NOMO-1 treated with DMSO at 0.1 percent for 48 hours (cell line): Measurements from ENCODE around the gene OTOGL.
A peak's percentile ranks its signal among the peaks of the same experiment; 100 is the strongest.

Experiments used
- DNase-seq: peaks from one replicate; lab custom pipeline; 2025; ENCODE audit not compliant: unreplicated experiment; lab: John Stamatoyannopoulos, UW

The OTOGL gene

DNA sequence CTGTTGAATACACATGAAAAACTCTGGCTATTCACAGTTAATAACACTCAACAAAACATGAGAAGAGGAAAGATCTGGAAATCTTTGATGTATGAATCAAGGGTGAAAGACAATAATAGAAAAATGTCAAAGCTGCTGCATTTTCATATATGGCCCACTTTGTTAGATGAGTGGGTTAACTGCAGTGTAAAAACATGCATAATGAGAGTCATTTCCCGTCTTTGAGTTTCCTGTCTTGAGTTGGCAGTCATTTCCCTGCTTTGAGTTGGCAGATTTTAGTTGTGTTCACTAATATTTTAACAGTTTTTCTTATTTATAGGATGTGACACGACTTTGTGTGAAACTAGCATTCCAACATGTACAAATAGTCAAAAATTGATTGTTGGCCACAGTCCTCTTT, 256.8 kb downstream of the OTOGL start:
- DNase-seq, result no peak

DNA sequence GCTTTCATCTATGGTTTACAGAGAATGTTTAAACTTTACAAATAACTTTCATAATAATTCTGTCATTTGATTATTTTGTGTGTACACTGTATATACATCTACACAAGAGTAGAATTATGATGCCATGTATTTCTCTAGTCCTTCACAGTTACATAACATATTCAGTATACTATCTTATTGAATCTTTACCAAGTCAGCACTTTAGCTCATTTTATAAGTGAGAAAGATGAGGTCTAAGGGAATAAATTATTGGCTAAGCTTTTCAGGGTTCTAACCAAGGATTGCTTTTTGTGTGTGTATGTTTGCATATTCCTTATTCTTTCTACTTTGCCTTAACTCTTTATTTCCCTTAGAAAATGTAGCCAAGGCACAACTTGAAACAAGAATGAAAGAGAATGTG, 260.4 kb downstream of the OTOGL start:
- DNase-seq, result no peak

DNA sequence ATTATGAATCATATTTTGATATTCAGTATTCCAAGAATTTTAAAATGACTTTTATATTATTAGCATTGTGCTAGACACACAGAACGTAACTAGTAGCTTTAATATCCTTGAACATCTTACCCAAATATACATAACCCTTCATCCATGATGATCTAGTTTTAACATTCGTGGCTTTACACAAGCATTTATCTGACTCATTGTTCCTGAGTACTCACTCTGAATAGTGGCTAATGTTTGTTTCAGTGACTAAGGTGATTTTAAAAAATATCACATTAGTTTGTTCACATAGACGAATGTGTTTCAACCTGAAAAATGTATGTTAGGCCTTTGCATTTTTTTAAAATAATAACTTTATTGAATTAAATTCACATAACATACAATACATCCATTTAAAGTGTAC, 264.7 kb downstream of the OTOGL start:
- no peak for DNase-seq

DNA sequence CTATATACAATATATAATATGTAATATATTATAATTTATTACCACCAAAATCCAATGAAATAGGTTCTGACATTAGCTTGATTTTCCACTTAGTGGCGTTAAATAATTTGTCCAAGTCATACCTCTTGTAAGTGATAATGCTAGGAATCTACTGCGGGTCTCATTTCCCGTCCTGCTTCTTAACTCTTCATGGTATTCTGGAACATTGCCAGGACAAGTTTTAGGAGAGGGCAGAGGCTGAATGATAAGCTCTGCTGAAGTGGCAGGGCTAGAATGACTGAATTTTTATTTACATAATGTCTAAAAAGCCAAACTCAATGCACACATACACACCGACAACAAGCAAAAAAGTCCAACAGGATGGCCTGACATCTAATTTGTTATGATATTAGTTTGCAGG, 274.3 kb downstream of the OTOGL start:
- no peak for DNase-seq

DNA sequence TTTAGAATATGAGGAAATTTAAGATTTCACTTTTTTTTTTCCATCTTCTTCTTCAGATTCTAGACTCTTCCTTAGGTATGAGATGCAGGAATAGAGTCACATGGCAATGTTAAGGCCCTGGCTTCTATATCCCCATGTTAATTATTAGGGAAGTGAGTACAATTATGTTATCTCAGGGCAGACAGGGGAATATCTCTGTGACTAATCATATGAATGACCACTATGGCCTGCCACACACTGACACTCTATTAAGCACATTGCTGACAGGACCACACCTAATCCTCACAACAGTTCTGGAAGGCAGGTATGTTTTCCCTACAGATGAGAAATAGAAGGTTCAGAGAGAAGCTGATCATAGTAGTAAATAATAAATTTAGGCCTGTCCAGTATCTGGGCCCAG, 275.3 kb downstream of the OTOGL start:
- no peak for DNase-seq

DNA sequence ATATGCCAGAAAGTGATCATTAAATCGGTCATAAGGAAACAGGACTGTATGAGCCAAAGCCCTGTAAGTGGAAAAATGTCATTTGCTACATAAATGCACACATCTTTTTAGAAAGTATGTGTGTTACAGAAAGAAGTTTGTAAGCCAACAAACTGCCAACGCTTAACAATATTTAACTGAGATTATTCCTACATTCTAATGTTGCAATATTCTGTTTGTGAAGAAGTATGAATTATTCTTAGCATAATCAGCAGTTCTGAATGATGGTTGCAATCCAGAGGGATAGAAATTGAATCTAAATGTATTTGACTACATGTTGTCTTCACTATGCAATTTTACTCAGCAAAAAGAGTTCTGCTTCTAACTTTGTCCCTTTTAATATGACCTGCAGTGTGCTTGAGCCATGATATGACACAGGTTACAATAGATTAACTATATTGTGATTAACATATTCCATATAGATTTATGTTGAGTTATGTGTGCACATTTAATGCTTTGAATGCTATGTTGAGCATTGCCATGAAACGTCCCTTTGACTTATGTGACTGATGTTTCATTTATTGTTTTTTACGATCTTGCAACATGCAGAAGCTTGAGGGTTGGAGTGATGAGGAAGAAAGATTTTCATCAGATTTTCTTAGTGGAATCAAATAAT, 277.9 kb downstream of the OTOGL start:
- DNase-seq, result no peak

- no peak for DNase-seq
Observed at GRCh38 chr12:80381121-80381520, 281.8 kb downstream of the OTOGL start.

DNA sequence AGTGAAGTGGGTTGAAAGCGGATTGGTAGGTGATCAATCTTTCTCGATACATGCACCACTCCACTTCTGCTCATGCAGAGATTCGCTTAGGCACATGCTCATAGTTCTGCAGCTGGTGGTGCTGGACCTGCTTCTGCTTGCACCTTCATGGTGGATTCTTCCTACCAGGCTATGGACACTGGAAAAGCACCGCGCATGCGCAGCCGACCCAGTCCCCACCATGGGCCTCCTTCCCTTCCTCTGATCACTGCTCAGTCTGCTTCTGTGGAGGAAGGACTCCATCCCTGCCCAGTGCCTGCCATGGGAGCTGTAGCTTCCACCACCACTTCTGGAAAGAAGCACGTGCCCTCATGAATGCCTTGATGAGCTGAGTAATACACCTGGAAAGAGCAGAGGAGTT, 282.9 kb downstream of the OTOGL start:
- no peak for DNase-seq

DNA sequence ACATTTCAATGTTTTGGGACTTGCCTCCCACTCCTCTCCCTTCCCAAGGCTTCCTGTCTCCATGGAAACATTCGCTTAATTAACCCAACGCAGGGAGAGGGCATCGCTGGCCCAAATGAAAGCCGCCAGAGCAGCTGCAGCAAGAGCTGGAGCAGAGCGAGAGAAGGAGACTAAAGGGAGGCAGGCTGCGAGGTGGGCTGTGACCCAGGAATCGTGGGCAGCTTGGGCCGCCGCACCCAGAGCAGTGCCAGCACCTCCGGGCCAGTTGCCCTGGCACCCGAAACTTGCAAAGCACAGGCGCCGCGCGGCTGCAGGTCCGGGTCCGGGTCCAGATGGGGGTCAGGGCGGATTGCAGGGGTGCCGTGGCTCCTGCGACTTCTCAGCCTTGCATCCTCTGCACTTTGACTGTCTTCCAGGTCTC, 301.2 kb downstream of the OTOGL start:
- no peak for DNase-seq

DNA sequence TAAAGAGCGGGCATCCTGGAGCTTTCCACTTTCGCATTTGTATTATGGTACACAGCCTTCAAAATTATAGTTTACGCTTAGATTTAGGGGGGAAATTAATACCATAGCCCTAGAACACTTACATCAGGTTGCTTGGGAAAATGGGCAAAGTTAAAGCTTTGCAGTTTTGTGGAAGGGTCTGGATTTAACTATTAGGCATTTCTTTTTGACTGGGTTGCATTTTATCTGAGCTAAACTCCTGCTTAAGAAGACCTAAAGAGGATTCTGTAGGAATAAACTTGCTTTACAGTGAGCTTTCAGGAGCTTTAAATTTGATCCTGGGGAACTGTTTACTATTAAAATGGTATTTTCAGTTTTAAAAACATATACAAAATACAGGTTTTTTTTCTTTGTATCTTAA, 301.9 kb downstream of the OTOGL start:
- no peak for DNase-seq

DNA sequence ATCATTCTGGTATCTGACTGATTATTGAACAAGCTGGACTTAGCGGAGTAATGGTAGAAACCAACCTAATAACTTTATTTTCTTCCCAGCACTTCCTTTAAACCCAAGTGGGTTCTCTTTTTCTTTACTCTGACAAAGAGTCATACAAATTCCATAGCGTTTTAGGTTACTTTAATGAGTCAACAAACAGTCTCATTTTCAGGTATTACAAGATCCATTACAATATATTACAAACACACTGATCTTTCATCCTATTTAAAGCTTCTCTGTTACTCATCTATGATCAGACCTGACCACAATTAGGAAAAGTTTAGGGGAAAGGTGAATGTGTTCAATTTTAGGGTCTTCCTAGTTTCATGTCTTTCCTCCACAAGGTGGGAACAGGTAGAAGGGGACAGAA, 305.3 kb downstream of the OTOGL start:
- no peak for DNase-seq

GRCh38 chr12:80406253-80406652, 306.9 kb downstream of the OTOGL start:
- DNase-seq, result peak; percentile 28

- DNase-seq, result no peak
Observed at GRCh38 chr12:80411787-80412186, 312.4 kb downstream of the OTOGL start.

DNA sequence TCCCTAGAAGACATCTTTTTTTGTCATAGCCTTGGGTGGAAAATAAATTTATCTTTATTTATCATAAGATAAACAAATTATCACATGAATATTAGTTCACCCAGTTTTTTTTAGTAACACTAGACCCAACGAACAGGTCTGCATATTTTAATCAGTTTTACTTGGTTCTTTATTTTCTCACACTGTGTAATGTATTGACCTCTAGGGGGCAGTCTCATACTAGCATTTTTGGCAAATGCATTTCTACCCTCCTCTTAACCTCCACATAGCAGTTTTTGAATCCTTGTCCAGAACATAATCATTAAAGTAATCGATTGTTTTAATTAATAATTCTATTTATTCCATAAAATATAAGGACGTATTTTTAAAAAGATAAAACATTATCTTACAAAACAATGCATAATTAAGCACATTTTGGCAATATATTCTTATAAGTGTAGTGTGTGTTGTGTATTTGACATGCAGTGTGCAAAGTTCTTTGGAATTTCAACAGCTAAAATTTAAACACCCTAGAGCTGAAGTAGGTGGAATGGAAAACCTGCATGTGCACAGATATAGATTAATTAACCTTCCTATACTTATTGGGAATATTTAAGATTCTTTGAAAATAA, 313.1 kb downstream of the OTOGL start:
- peak; percentile 64 for DNase-seq

DNA sequence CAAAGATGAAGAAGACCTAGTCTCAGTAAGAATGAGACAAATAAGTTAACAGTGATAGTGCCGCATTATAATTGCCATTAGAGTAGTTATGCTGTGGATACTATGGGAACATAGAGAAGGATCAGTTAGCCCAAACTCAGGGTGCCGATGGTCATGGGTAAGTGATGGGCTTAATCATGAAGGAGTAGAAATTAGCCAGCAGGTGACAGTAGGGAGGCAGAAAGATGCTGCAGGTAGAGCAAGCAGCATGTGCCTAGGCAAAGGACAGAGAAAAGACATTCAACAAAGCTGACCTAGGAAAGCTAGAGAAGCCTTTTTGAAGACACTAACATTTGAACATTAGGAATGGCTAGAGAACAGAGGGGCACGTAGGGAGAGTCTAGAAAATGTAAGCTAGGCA, 314.1 kb downstream of the OTOGL start:
- no peak for DNase-seq

GRCh38 chr12:80415466-80415865, 316.1 kb downstream of the OTOGL start:
- DNase-seq, result no peak

- DNase-seq, result peak; percentile 28
Observed at GRCh38 chr12:80419644-80420043, 320.3 kb downstream of the OTOGL start.

DNA sequence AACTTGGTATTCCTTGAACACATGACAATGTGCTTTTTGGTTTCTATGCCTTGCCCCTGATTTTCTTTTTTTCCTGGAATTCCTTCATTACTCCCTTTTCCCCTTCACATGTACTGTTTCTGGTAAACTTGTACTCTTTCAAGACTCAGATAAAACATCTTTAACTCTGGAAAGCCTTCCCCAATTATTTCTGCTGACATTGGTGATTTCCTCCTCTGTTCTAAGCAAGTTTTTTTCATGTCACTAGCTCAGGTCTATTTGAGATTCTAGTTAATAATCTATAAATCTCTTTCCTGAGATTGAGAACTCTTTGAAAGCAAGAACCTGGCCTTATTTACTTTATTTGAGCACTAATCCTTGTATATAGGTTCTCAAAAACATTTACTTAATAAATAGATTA, 320.7 kb downstream of the OTOGL start:
- DNase-seq, result no peak

GRCh38 chr12:80422550-80422949, 323.2 kb downstream of the OTOGL start:
- DNase-seq, result no peak
